CD4-positive, alpha-beta T cell treated with Interleukin-17A for 4 hours (primary cell): ENCODE measurements around the gene ENO4.

Experiments
- DNase-seq: peaks from one replicate; pipeline ENCODE4 v3.0.0-alpha.2; 2020; ENCODE audit warnings: mixed read lengths

The ENO4 gene

GRCh38 chr10:116919164-116919563, 69.9 kb downstream of the ENO4 start:
- DNase-seq, result no peak

GRCh38 chr10:116919706-116920105, 70.4 kb downstream of the ENO4 start:
- no peak for DNase-seq

GRCh38 chr10:116925056-116925455, 75.8 kb downstream of the ENO4 start:
- no peak for DNase-seq

GRCh38 chr10:116926426-116926825, 77.1 kb downstream of the ENO4 start:
- no peak for DNase-seq

- no peak for DNase-seq
Observed at GRCh38 chr10:116931806-116932205, 82.5 kb downstream of the ENO4 start.
